Activated CD8-positive, alpha-beta memory T cell treated with anti-CD3 and anti-CD28 coated beads, Interleukin-2, amount 50 U/mL, for 4 hours (primary cell): ENCODE data around the gene CLIC6.
"Not testable (repeated sequence)": the region's sequence is repeated elsewhere in the genome, so short reads cannot be mapped to it uniquely, and the experiment has no call there.

Experiments used
- DNase-seq: peaks from one replicate; pipeline ENCODE4 v3.0.0-alpha.2; 2020

The CLIC6 gene

DNA sequence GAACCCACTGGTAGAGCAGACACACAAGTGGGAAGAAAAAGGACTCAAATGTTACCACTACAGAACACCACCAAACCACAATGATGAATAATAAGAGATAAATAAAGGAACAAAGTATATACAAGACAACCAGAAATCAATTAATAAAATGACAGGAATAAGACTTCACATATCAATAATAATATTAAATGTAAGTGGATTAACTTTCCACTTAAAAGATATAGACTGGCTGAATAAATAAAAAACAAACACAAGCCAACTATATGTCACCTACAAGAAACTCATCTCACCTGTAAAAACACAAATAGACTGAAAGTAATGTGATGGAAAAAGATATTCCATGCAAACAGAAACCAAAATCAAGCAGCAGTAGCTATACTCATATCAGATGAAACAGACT lies 6.9 kb upstream of the CLIC6 start:
- DNase-seq: no peak

- DNase-seq: no peak
Observed at GRCh38 chr21:34667761-34668160, 1.0 kb upstream of the CLIC6 start.

GRCh38 chr21:34669149-34669879 lies 520 bp downstream of the CLIC6 start:
- peak; percentile 23 for DNase-seq

DNA sequence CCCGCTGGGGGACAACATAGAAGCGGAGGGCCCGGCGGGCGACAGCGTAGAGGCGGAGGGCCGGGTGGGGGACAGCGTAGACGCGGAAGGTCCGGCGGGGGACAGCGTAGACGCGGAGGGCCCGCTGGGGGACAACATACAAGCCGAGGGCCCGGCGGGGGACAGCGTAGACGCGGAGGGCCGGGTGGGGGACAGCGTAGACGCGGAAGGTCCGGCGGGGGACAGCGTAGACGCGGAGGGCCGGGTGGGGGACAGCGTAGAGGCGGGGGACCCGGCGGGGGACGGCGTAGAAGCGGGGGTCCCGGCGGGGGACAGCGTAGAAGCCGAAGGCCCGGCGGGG lies 1.1 kb downstream of the CLIC6 start:
- DNase-seq: not testable (repeated sequence)

- no peak for DNase-seq
Observed at GRCh38 chr21:34670220-34670961, 1.6 kb downstream of the CLIC6 start.

DNA sequence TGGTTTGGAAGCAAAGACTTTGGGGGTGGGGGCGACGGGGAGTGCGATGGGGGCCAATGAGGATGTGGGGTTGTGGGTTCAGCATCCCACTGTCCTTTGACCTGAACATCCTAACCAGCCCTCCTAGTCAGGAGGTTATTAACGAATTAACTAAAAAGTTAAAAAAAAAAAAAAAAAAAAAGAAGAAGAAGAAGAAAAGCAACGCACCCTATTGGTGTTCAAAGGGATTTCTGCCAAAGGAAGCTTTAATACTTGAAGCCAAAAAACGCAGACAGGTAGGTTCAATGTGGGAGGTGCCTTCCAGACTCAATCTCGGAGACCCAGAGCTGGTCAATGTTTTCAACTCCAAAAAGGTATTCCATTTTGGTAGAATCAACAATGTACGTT lies 2.2 kb downstream of the CLIC6 start:
- DNase-seq: no peak

DNA sequence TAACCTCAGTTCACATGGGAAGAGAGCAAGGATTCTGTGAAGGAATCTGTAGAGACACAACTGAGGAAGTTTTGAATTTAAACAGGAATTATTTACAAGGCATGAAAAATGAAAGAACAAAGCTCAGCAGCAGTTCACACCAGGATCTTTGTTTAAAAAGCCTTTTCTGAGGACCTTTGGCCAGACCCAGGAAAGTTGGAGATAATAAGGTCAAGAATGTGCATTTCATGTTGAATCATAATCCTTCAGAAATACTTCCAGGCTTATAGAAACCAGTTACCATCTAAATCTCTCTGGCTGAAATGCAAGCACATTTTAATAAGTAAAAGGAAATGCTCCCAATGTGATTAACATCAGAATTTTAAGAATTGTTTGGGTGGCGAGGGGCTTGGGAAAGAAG lies 2.7 kb downstream of the CLIC6 start:
- no peak for DNase-seq

GRCh38 chr21:34671891-34672290 lies 3.1 kb downstream of the CLIC6 start:
- no peak for DNase-seq

GRCh38 chr21:34673006-34673405 lies 4.2 kb downstream of the CLIC6 start:
- DNase-seq: no peak

GRCh38 chr21:34674468-34674867 lies 5.7 kb downstream of the CLIC6 start:
- DNase-seq: no peak

- no peak for DNase-seq
Observed at GRCh38 chr21:34675871-34676270, 7.1 kb downstream of the CLIC6 start.

GRCh38 chr21:34679051-34679450 lies 10.3 kb downstream of the CLIC6 start:
- DNase-seq: no peak

GRCh38 chr21:34684174-34684876 lies 15.5 kb downstream of the CLIC6 start:
- DNase-seq: no peak

DNA sequence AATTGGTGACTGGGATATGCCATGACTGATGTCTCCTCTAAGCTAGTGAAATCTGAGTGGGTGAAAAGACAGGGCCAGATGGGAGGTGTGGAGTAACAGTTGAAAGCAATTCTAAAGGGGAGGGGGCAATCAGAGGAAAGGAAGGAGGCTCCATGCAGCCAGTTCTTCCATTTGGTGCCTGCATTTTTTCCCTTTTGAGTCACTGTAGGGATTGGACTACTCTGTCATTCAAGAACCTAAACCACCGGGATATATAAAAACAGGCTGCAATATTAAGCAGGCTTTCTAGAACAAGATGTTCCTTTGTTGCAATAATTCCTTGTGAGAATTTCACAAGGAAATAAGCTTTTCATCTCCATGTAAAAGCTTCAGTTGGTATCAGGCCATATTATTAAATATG lies 18.3 kb downstream of the CLIC6 start:
- no peak for DNase-seq

GRCh38 chr21:34687745-34688144 lies 19.0 kb downstream of the CLIC6 start:
- DNase-seq: no peak

DNA sequence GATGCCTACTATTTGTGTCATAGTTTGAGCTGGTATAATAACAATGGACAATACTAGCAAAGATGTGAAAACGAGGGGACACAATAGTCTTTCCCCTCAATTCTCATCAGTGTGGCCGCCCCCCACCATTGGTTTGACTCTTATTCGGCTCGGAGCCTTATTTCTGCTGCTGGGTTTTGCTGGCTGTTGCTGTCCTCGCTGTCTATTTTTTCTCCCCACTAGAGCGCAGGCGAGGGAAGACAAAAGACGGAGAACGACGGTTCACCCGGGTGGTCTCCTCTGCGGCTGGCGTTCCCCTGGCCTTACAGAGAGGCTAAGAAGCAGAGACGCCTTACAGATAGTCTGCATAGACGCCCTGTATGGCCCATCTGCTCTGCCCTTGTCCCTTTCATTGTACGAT lies 19.4 kb downstream of the CLIC6 start:
- DNase-seq: no peak

GRCh38 chr21:34688715-34689114 lies 19.9 kb downstream of the CLIC6 start:
- no peak for DNase-seq

DNA sequence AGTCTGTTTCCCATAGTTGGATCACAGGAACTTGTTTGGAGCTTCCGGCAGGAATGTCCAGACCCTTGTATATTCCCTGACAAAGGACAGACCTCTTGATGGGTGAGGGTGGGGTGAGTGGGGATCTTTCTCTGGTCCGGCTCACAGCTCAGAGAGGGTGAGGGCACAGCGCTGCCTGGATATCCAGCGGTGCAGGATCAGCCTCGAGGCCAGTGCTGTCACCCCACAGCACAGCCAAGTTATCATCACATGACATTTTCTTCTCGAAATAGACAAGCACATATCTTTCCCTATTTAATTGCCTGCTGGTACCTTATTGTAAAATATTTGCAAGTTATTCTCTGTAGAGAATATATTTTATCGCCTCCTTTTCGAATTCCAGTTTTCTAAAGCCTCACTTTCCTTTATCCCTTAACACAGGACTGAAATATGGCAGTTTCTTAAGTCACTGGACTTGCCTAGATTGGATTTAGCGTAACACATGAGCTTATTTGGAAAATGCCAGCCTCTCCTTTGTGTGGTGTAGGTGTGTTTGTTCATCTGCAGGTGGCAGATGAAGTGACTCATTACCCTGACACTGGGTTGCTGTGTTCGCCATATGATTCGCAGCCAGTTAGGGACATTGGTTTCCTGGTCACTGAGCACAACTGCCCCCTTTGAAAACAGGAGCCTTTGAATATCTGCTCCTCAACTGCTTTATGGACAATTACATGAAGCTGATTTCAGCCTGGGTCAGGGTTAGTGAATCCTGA lies 21.4 kb downstream of the CLIC6 start:
- no peak for DNase-seq

DNA sequence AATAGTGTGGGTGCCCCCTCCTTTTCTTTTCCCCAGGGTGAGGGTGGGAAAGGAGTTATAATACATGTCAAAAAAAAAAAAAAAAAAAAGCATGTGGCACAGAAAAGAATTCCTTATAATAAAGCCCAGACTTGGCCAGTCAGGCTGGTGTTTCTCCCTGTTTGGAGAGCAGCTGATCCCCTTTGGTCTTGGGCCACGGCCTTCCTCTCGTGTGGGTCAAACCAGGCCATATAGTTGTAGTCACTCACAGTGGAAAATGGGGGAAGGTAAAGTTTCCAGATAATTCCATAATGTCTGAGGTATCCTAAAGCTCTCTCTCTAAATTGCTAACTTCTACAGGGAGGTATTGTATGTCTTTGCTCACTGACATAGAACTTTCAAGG lies 22.0 kb downstream of the CLIC6 start:
- DNase-seq: no peak

GRCh38 chr21:34691390-34692032 lies 22.7 kb downstream of the CLIC6 start:
- no peak for DNase-seq

- DNase-seq: no peak
Observed at GRCh38 chr21:34692458-34693020, 23.7 kb downstream of the CLIC6 start.

GRCh38 chr21:34693192-34693810 lies 24.5 kb downstream of the CLIC6 start:
- DNase-seq: peak; percentile 42
